A549 (cell line): ENCODE measurements around the gene TBC1D4. TPM values are rescaled to one million over a fixed set of nuclear protein-coding genes. Genes with fewer than 3 reads are reported as not detected.

Experiments used
- ATAC-seq, 2 experiments: fragments of 200-7000 bp in 1 of 2; fragments of >200 bp in 1 of 2; cut with Nextera tagmentation in 1 of 2; cut with Tn5 transposase in 1 of 2; 3 replicates each; pipeline versions ENCODE4 v1.8.0 to v1.9.1; 2018 to 2020; ENCODE audit warnings: mild to moderate bottlenecking in 1 of 2, moderate library complexity in 1 of 2
- CTCF ChIA-PET: fragments of 300-600 bp; sonication (Branson Sonifier 250); formaldehyde crosslinking; extraction: SDS; loops from one replicate; lab custom pipeline; 2021; ENCODE audit warnings: antibody characterized with exemption, inconsistent platforms; lab: Yijun Ruan, JAX
- POLR2A ChIA-PET: fragments of 350-600 bp; formaldehyde crosslinking; extraction: SDS; loops from one replicate; lab custom pipeline; 2021; ENCODE audit warnings: antibody characterized with exemption, inconsistent platforms; lab: Yijun Ruan, JAX
- DNase-seq, 2 experiments: peaks; one replicate each; pipeline versions ENCODE4 v3.0.0 to v3.0.0-alpha.2; 2011 to 2016; ENCODE audit warnings: low read depth in 1 of 2, low spot score in 1 of 2
- FAIRE-seq: peaks from 2 replicates; lab custom pipeline; 2011; peaks lifted over from hg19 to GRCh38; lab: Jason Lieb, UNC
- H3K27ac ChIP-seq, 2 experiments: fragments of >200 bp; sonication (Bioruptor Twin); formaldehyde crosslinking; 3 replicates each; pipeline ENCODE4 v1.5.1; 2016 to 2017
- H3K4me1 ChIP-seq: fragments of >200 bp; sonication (Bioruptor Twin); formaldehyde crosslinking; 3 replicates; pipeline ENCODE4 v1.6.1; 2016
- H3K4me2 ChIP-seq: fragments of >200 bp; sonication (Bioruptor Twin); formaldehyde crosslinking; 3 replicates; pipeline ENCODE4 v1.6.1; 2016
- H3K4me3 ChIP-seq: fragments of >200 bp; sonication (Bioruptor Twin); formaldehyde crosslinking; 3 replicates; pipeline ENCODE4 v1.5.1; 2016
- H3K9me3 ChIP-seq: fragments of >200 bp; sonication (Bioruptor Twin); formaldehyde crosslinking; 3 replicates; pipeline ENCODE4 v1.6.1; 2016
- BCL3 ChIP-seq: fragments of >200 bp; sonication (Bioruptor Twin); formaldehyde crosslinking; IDR thresholded peaks from 3 replicates; pipeline ENCODE4 v1.6.1; 2016
- CEBPB ChIP-seq, 2 experiments: fragments of >200 bp in 1 of 2; sonication (Bioruptor Twin) in 1 of 2; formaldehyde crosslinking in 1 of 2; IDR thresholded peaks; 2 replicates each; pipeline ENCODE4 v1.6.1; 2012 to 2016
- CTCF ChIP-seq: fragments of >200 bp; sonication (Bioruptor Twin); formaldehyde crosslinking; IDR thresholded peaks from 3 replicates; pipeline ENCODE4 v1.5.1; 2016
- HOXB5 ChIP-seq: fragments of 250-450 bp; sonication (Bioruptor Pico); IDR thresholded peaks from 2 replicates; pipeline ENCODE4 v1.5.0; 2020; ENCODE audit warnings: mild to moderate bottlenecking, moderate library complexity
- KDM1A ChIP-seq: fragments of 200-600 bp; sonication (generic); IDR thresholded peaks from 2 replicates; pipeline ENCODE4 v1.6.1; 2016; ENCODE audit warnings: low read depth, mild to moderate bottlenecking
- KDM5A ChIP-seq: fragments of 200-600 bp; sonication (generic); IDR thresholded peaks from 2 replicates; pipeline ENCODE4 v1.6.1; 2016; ENCODE audit warnings: antibody characterized with exemption, mild to moderate bottlenecking
- MAFK ChIP-seq: fragments of 450-650 bp; IDR thresholded peaks from 2 replicates; pipeline ENCODE4 v1.6.1; 2014; ENCODE audit not compliant: partially characterized antibody
- MAZ ChIP-seq: fragments of 150-350 bp; IDR thresholded peaks from 2 replicates; pipeline ENCODE4 v1.6.1; 2014; ENCODE audit warnings: antibody characterized with exemption, low read depth, low read length, borderline replicate concordance
- RFX5 ChIP-seq: fragments of 450-650 bp; IDR thresholded peaks from 2 replicates; pipeline ENCODE4 v1.7.1; 2014; ENCODE audit warnings: antibody characterized with exemption, mild to moderate bottlenecking, moderate library complexity
- RNF2 ChIP-seq: fragments of 200-600 bp; sonication (generic); IDR thresholded peaks from 2 replicates; pipeline ENCODE4 v1.6.1; 2016; ENCODE audit warnings: low read depth, mild to moderate bottlenecking, antibody characterized with exemption, moderate library complexity, borderline replicate concordance
- SMC3 ChIP-seq: fragments of >200 bp; sonication (Bioruptor Twin); formaldehyde crosslinking; IDR thresholded peaks from 3 replicates; pipeline ENCODE4 v1.6.1; 2018; ENCODE audit warnings: inconsistent platforms
- SREBF2 ChIP-seq: fragments of 450-650 bp; IDR thresholded peaks from 2 replicates; pipeline ENCODE4 v1.6.1; 2014; ENCODE audit warnings: mild to moderate bottlenecking, moderate library complexity
- ZFP36 ChIP-seq: fragments of 450-650 bp; IDR thresholded peaks from 2 replicates; pipeline ENCODE4 v1.6.1; 2014; ENCODE audit warnings: borderline replicate concordance; ENCODE audit not compliant: partially characterized antibody
- ZSCAN20 ChIP-seq: fragments of 250-450 bp; sonication (Bioruptor Pico); IDR thresholded peaks from 2 replicates; pipeline ENCODE4 v1.8.0; 2022; ENCODE audit warnings: mild to moderate bottlenecking, moderate library complexity
- WGBS: methylation state at CpG from one replicate; pipeline ENCODE4 v1.1.6; 2017; ENCODE audit errors: missing lambda C conversion rate; 5-methylcytosine and 5-hydroxymethylcytosine counted together
- polyA plus RNA-seq, 4 experiments: library from polyadenylated mRNA; depleted of rRNA in 3 of 4; stranded (reverse); fragments of >200 nt; fragmentation: RNase III in 1 of 4; extraction: RNeasy Plus Mini Kit Qiagen cat#74134 plus additional on column Dnase treatment in 1 of 4; gene quantifications; 2 replicates in 3 of 4; 3 replicates in 1 of 4; pipeline ENCODE4 v1.2.3, GENCODE V29; 2011 to 2017
- TF ChIP-seq, protein P1 (sequence below): fragments of >200 bp; sonication (Bioruptor Twin); formaldehyde crosslinking; IDR thresholded peaks from 2 replicates; pipeline ENCODE4 v1.6.1; 2016

Gene TBC1D4
- polyA plus RNA-seq, 2 of the 4 experiments (the other 2 are of a cell fraction) = 9.5 to 12.5 TPM

DNA sequence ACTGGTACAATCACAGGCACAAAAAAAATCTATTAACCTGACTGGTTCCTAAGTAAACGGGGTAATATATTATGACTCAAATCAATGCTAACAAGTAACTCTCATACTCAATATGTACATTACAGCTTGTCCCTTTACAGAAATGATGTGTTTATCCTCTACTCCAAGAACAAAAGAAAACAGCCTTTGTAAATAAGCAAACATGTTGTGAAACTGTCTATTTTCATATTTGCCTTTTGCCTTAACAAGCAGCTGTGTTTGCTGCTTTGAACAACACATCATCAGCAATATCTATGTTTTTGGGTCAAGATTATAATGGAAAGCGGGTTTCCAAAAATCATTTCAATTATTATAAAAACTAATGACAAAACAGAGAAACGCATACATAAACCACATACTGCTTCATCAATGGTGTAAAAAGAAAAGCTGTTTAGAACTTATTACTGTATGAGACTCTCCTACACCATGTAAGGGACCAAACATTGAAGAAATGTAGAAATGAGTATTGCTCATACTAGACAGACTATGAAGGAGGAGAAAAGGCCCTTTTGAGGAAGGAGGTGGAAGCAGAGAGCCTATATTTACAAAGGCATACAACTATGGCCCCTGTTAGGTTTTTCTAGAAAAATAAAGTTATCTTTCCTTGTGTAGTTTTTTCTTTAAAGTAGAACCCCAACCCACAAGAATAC lies 14.8 kb downstream of the TBC1D4 start:
- Histone ChIP-seq H3K4me2 (no peak overlapping the region), H3K4me3 (no peak overlapping the region), H3K27ac (no peak overlapping the region), H3K9me3 (no peaks in the 10 kb centered on the region), H3K4me1 (0 out of 3 replicates have a peak, but pooled peaks cover 13% of the 10 kb centered on the region)
- ATAC-seq (no peak), FAIRE-seq (no peak), DNase-seq (no peak)
- POLR2A ChIA-PET = no interaction called here
- 88% methylated on average over 3 of the region's 3 CpGs for WGBS
- CTCF ChIA-PET = no interaction called here
- TF ChIP-seq CEBPB (IDR thresholded peaks at IDR 0.05) = no peak
- TF ChIP-seq KDM1A = no peak
- no peak for TF ChIP-seq RFX5
- no peak for TF ChIP-seq HOXB5 (CRISPR knock-in tag)
- no peak for TF ChIP-seq CTCF

- Histone ChIP-seq H3K4me3 (no peak overlapping the region), H3K9me3 (no peaks in the 10 kb centered on the region), H3K4me1 (0 out of 3 replicates have a peak, but pooled peaks cover 17% of the 10 kb centered on the region), H3K27ac (no peak overlapping the region), H3K4me2 (no peak overlapping the region)
- ChIA-PET CTCF (no interaction called here), POLR2A (no interaction called here)
- FAIRE-seq (no peak), ATAC-seq (no peak), DNase-seq (no peak)
- no peak for TF ChIP-seq SREBF2
- TF ChIP-seq KDM5A = no peak
- TF ChIP-seq, protein P1, sequence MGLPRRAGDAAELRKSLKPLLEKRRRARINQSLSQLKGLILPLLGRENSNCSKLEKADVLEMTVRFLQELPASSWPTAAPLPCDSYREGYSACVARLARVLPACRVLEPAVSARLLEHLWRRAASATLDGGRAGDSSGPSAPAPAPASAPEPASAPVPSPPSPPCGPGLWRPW = no peak
- TF ChIP-seq KDM1A = no peak
- no peak for TF ChIP-seq ZFP36
- TF ChIP-seq SMC3 = no peak
- TF ChIP-seq MAZ = no peak
- 100% methylated on average over 1 of the region's 1 CpG for WGBS
These were observed 16.7 kb downstream of the TBC1D4 start for GRCh38 chr13:75465236-75465635.

GRCh38 chr13:75461314-75461713 lies 20.7 kb downstream of the TBC1D4 start:
- FAIRE-seq (no peak), DNase-seq (no peak), ATAC-seq (no peak)
- POLR2A ChIA-PET = no interaction called here
- CTCF ChIA-PET = interaction anchor here (1.0 kb wide), 1 partner anchor 21 kb away, joined by 3 read pairs; the partner anchor contains the start of gene TBC1D4
- H3K9me3 ChIP-seq = no peaks in the 10 kb centered on the region
- H3K4me3 ChIP-seq = no peak overlapping the region
- H3K4me2 ChIP-seq = no peak overlapping the region
- H3K27ac ChIP-seq = no peak overlapping the region
- TF ChIP-seq BCL3 = no peak
- TF ChIP-seq SREBF2 = no peak
- TF ChIP-seq MAFK = no peak
- no peak for TF ChIP-seq ZSCAN20 (CRISPR knock-in tag)
- 0 out of 3 replicates have a peak, but pooled peaks cover 4% of the 10 kb centered on the region for H3K4me1 ChIP-seq

DNA sequence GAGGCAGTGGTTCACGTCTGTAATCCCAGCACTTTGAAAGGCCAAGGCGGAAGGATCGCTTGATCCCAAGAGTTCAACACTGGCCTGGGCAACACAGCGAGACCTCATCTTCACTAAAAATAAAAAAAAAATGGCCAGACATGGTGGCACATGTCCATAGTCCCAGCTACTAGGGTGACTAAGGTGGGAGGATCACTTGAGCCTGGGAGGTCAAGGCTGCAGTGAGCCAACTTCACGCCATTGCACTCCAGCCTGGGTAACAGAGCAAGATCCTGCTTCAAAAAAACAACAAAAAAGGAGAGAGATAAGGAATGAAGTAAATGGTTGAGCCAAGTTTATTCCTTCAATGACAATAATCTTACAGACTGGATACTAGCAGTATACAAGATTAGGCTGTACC lies 21.3 kb downstream of the TBC1D4 start:
- ChIA-PET POLR2A (no interaction called here), CTCF (interaction anchor here (1.3 kb wide), 1 partner anchor 22 kb away, joined by 4 read pairs; the partner anchor contains the start of gene TBC1D4)
- H3K9me3 ChIP-seq = no peaks in the 10 kb centered on the region
- no peak overlapping the region for H3K4me3 ChIP-seq
- ATAC-seq (no peak), DNase-seq (no peak), FAIRE-seq (no peak)
- no peak overlapping the region for H3K4me2 ChIP-seq
- no peak overlapping the region for H3K27ac ChIP-seq
- 76% methylated on average over 5 of the region's 5 CpGs for WGBS
- 0 out of 3 replicates have a peak, but pooled peaks cover 4% of the 10 kb centered on the region for H3K4me1 ChIP-seq
- no peak for TF ChIP-seq RNF2
